Measurements from ENCODE around the gene ALAD. TPM values are rescaled to one million over a fixed set of nuclear protein-coding genes. Genes with fewer than 3 reads are reported as not detected.
"Not testable (repeated sequence)": the region's sequence is repeated elsewhere in the genome, so short reads cannot be mapped to it uniquely, and the experiment has no call there.

The ALAD gene
- total RNA-seq, 2 donors from 2014 or later: 19.3 to 21.8 TPM

DNA sequence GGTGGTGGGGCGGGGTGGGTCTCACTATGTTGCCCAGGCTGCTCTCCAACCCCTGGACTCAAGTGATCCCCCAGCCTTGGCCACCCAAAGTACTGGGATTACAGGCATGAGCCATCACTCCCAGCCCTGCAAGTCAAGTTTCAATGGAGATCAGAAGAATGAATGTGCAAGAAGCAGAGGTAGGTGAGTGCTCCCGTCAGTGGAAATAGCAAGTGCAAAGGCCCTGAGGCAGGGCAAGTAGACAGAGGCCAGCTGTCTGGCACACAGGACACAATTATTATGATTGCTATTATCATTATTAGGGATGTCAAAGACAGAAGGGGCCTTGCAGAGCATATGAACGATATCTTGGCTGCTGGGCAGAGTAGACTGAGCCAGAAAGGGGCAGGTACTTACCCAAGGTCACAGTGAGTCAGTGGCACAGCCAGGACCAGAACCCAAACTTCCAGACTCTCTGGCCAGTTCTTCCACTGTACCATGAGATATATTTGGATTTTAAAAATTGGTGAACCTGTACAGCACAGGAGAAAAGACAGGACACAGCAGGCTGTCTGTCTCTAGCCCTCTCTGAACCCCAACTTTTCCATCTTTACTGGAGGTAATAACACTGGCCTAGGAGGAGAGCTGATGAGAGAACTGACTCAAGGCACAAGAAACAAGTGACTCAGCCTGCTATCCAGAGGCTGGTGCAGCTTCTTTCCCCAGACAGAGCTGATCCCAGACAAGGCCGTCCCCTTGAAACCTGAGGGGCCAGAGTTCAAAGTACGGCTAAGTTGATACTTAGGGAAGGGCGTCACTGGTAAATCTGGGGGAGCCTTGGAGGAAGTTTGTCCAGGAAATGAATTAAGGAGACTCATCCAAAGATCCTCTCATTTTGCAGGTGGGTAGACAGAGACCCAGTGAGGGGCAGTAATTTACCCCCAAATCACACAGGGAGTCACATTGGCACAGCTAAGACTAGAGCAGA is 25.7 kb downstream of the ALAD start:
- peaks cover 13% of the 10 kb centered on the region for H3K4me1 Mint-ChIP-seq
- no peaks in the 10 kb centered on the region for H3K27me3 Mint-ChIP-seq
- no peak for DNase-seq
- H3K36me3 Mint-ChIP-seq (ENCODE audit: low read depth): peaks cover 2% of the 10 kb centered on the region
- H3K27ac Mint-ChIP-seq: peak overlapping the region; percentile 87
- peak overlapping the region; percentile 89 for H3K4me3 Mint-ChIP-seq
- no peak for ATAC-seq
- H3K9me3 ChIP-seq (ENCODE audit: control insufficient read depth, low read length, poor library complexity, severe bottlenecking): no peaks in the 10 kb centered on the region

DNA sequence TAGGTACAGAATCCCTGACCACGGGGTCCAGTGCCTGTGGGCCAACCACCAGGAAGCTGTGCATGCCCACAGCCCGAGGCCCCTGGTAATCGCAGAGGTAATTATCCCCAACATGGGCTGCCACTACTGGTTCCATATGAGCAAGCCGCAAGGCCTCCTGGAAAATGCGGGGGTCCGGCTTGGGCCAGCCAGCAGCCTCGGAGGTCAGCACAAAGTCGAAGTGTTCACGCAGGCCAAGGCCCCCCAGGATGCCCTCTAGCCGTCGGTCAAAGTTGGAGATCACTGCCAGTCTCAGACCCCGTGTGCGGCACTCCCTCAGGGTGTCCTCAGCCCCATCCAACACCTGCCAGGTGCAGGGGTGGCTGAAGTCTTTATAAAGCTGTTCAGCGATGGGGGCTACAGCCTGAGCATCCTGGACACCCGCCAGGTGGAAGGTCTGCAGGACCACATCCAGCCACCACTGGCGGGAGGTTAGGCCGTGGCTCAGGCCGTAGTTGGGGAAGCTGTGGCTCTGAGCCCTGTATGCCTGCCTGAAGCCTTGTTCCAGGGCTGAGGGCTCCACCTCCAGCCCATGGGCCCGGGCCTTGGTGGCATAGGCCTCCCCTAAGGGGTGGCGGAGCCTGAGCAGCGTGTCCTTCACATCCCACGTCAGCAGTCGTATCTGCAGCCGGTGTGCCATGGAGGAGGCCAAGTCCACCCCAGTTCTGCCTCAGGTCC is 27.2 kb downstream of the ALAD start:
- no peaks in the 10 kb centered on the region for H3K9me3 ChIP-seq (ENCODE audit: control insufficient read depth, low read length, poor library complexity, severe bottlenecking)
- Mint-ChIP-seq H3K27ac (no peak overlapping the region), H3K27me3 (no peaks in the 10 kb centered on the region), H3K4me1 (peaks cover 13% of the 10 kb centered on the region), H3K4me3 (no peak overlapping the region), H3K36me3 (ENCODE audit: low read depth) (peaks cover 2% of the 10 kb centered on the region)
- ATAC-seq: no peak
- no peak for DNase-seq

DNA sequence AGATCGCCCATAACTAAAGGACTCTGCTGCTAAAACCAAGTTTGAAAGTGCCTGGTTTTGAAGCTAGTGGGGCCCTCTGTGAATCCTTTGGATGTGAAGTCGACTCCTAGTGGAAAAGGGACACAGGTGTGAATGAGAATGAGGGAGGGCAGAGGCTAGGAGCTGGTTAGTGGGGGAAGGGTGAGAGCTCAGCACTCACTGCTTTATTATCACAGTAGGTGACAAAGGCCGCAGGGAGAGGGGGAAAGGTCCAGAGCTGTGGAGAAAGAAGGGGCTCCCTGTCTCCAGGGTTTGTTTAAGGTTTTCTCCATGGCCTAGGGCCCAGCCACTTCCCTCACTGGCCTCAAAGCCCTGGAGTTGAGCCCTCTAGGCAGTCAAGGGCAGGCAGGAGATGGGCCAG is 27.8 kb downstream of the ALAD start:
- H3K4me1 Mint-ChIP-seq: peaks cover 15% of the 10 kb centered on the region
- no peaks in the 10 kb centered on the region for H3K9me3 ChIP-seq (ENCODE audit: control insufficient read depth, low read length, poor library complexity, severe bottlenecking)
- H3K36me3 Mint-ChIP-seq (ENCODE audit: low read depth): peaks cover 2% of the 10 kb centered on the region
- no peak overlapping the region for H3K4me3 Mint-ChIP-seq
- no peak overlapping the region for H3K27ac Mint-ChIP-seq
- ATAC-seq (no peak), DNase-seq (no peak)
- no peaks in the 10 kb centered on the region for H3K27me3 Mint-ChIP-seq

- H3K9me3 ChIP-seq (ENCODE audit: control insufficient read depth, low read length, poor library complexity, severe bottlenecking): no peaks in the 10 kb centered on the region
- DNase-seq (no peak), ATAC-seq (no peak)
- peaks cover 15% of the 10 kb centered on the region for H3K4me1 Mint-ChIP-seq
- peaks cover 2% of the 10 kb centered on the region for H3K36me3 Mint-ChIP-seq (ENCODE audit: low read depth)
- no peak overlapping the region for H3K27ac Mint-ChIP-seq
- no peaks in the 10 kb centered on the region for H3K27me3 Mint-ChIP-seq
- H3K4me3 Mint-ChIP-seq: no peak overlapping the region
Measured at GRCh38 chr9:113372059-113372458, 29.0 kb downstream of the ALAD start.

- Mint-ChIP-seq H3K36me3 (ENCODE audit: low read depth) (peaks cover 2% of the 10 kb centered on the region), H3K27ac (no peak overlapping the region), H3K27me3 (no peaks in the 10 kb centered on the region), H3K4me1 (peaks cover 15% of the 10 kb centered on the region), H3K4me3 (no peak overlapping the region)
- ATAC-seq: no peak
- no peaks in the 10 kb centered on the region for H3K9me3 ChIP-seq (ENCODE audit: control insufficient read depth, low read length, poor library complexity, severe bottlenecking)
- DNase-seq: no peak
Measured at GRCh38 chr9:113370806-113371325, 30.2 kb downstream of the ALAD start.

DNA sequence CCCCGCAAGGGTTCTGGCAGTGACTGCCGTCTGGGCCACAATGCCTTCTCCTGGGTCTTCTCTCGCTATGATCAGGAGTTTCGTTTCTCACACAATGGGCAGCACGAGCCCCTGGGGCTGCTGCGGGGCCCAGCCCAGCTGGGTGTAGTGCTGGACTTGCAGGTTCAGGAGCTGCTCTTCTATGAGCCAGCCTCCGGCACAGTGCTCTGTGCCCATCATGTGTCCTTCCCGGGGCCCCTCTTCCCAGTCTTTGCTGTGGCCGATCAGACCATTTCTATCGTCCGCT is 31.3 kb downstream of the ALAD start:
- no peak for ATAC-seq
- no peaks in the 10 kb centered on the region for H3K9me3 ChIP-seq (ENCODE audit: control insufficient read depth, low read length, poor library complexity, severe bottlenecking)
- Mint-ChIP-seq H3K4me1 (peaks cover 6% of the 10 kb centered on the region), H3K36me3 (ENCODE audit: low read depth) (peaks cover 2% of the 10 kb centered on the region), H3K27me3 (no peaks in the 10 kb centered on the region), H3K4me3 (no peak overlapping the region), H3K27ac (no peak overlapping the region)
- DNase-seq: no peak

- Mint-ChIP-seq H3K27ac (no peak overlapping the region), H3K27me3 (no peaks in the 10 kb centered on the region)
- DNase-seq: no peak
Measured at GRCh38 chr9:113368982-113369854, 31.9 kb downstream of the ALAD start.

DNA sequence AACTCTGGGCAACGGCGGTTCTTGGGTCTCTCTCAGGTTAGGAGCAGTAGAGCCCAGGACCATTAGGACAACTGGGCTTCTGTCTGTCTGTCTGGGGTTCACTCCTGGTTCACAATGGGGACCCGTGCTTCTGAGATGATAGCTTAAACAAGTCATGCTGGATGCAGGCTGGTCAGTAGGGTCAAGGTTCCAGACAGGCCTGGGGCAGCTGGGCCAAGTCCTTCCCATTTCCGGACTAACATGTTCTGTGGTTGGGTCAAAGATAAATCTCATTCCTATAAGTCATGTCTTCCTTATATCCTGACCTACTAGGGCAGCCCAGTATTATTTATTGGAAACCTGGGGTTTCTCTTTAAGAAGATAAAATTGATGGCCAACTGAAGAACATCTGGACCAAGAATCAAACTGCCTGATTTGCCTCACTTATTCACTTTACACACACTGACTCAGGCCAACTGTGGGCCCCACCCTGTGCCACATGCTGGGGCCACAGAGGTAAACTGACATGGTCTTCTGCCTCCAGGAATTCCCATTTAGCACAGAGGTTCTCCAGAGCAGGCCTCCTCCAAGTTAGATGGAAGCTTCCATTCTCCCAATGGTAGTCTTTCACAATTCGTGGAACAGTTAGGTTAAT is 32.6 kb downstream of the ALAD start:
- H3K4me1 Mint-ChIP-seq: peaks cover 4% of the 10 kb centered on the region
- no peak for DNase-seq
- H3K9me3 ChIP-seq (ENCODE audit: control insufficient read depth, low read length, poor library complexity, severe bottlenecking): no peaks in the 10 kb centered on the region
- no peak overlapping the region for H3K4me3 Mint-ChIP-seq
- no peak overlapping the region for H3K27ac Mint-ChIP-seq
- H3K27me3 Mint-ChIP-seq: no peaks in the 10 kb centered on the region
- peaks cover 2% of the 10 kb centered on the region for H3K36me3 Mint-ChIP-seq (ENCODE audit: low read depth)
- no peak for ATAC-seq

More at GRCh38 chr9:113368982-113369854, 31.9 kb downstream of the ALAD start:
- H3K4me1 Mint-ChIP-seq: peaks cover 4% of the 10 kb centered on the region
- peaks cover 2% of the 10 kb centered on the region for H3K36me3 Mint-ChIP-seq (ENCODE audit: low read depth)
- no peaks in the 10 kb centered on the region for H3K9me3 ChIP-seq (ENCODE audit: control insufficient read depth, low read length, poor library complexity, severe bottlenecking)
- ATAC-seq: no peak
- no peak overlapping the region for H3K4me3 Mint-ChIP-seq

DNA sequence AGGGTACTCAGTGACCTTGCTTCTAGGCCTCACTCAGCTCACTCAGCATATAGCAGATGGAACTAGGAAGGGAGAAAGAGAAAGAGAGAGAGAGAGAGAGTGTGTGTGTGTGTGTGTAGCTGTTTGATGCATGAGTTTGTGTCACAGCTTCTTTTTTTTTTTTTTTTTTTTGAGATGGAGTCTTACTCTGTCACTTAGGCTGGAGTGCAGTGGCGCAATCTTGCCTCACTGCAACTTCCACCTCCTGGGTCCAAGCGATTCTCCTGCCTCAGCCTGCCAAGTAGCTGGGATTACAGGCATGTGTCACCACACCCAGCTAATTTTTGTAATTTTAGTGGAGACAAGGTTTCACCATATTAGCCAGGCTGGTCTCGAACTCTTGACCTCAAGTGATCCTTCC is 35.4 kb downstream of the ALAD start:
- H3K9me3 ChIP-seq (ENCODE audit: control insufficient read depth, low read length, poor library complexity, severe bottlenecking); H3K4me1 Mint-ChIP-seq; H3K4me3 Mint-ChIP-seq; DNase-seq; H3K27ac Mint-ChIP-seq; H3K36me3 Mint-ChIP-seq (ENCODE audit: low read depth); H3K27me3 Mint-ChIP-seq; ATAC-seq: not testable (repeated sequence)

DNA sequence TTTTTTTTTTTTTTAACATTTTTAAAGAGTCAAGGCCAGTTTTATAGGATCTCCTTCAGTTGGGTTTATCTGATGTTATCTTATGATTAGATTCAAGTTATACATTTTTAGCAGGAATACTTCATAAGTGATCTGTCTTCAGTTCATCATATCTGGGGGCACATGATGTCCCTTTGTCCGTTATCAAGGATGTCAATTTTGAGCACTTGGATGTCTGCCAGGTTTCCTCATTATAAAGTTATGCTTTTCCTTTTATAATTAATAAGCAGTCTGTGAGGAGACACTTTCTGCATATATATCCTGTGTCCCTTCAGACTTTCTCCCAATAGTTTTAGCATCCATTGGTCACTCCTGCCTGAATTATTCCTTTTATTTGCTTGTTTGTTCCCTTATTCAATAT is 36.1 kb downstream of the ALAD start:
- DNase-seq: no peak
- peaks cover 10% of the 10 kb centered on the region for H3K4me1 Mint-ChIP-seq
- H3K4me3 Mint-ChIP-seq: no peak overlapping the region
- no peaks in the 10 kb centered on the region for H3K9me3 ChIP-seq (ENCODE audit: control insufficient read depth, low read length, poor library complexity, severe bottlenecking)
- no peak overlapping the region for H3K27ac Mint-ChIP-seq
- H3K27me3 Mint-ChIP-seq: peaks cover 9% of the 10 kb centered on the region
- no peak for ATAC-seq
- H3K36me3 Mint-ChIP-seq (ENCODE audit: low read depth): peaks cover 2% of the 10 kb centered on the region

GRCh38 chr9:113363336-113363735 is 37.7 kb downstream of the ALAD start:
- no peak for ATAC-seq
- DNase-seq: no peak
- Mint-ChIP-seq H3K27ac (no peak overlapping the region), H3K27me3 (peaks cover 14% of the 10 kb centered on the region), H3K36me3 (ENCODE audit: low read depth) (peaks cover 2% of the 10 kb centered on the region), H3K4me1 (peaks cover 8% of the 10 kb centered on the region), H3K4me3 (no peak overlapping the region)
- no peaks in the 10 kb centered on the region for H3K9me3 ChIP-seq (ENCODE audit: control insufficient read depth, low read length, poor library complexity, severe bottlenecking)

DNA sequence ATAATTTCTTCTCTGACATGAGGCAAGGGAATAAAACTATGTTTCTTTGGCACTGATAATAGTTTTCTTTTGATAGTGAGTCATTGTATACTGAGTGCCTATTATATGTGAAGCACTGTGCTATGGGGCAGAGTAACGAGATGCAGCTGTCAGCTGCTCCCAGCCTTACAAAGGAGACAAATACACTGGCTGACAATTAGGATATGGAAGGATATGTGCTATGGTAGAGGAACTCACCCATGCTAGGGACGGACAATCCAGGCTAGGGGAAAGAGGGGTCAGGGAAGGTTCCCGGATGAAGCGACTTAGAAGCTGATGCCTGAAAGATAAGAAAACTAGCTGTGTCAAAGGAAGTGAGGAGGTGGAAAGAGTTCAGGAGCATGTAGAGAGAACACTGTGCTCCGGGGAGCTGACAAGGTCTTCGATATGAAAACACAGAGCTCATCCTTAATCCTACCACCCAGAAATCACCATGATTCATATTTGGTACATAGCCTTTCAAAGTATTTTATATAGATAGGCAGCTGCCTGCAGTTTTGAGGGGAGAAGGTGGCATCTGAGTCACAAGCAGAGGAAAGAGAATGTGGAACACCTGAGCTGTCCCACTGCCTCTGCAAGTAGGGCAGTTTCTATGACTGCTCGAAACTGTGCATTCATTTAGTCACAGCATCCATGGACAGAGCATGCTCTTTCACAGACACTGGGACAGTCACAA is 39.6 kb downstream of the ALAD start:
- Mint-ChIP-seq H3K4me3 (no peak overlapping the region), H3K27ac (peak overlapping the region; percentile 29), H3K27me3 (peaks cover 20% of the 10 kb centered on the region)

More for the DNA sequence above, 39.6 kb downstream of the ALAD start:
- no peak for ATAC-seq
- Mint-ChIP-seq H3K36me3 (ENCODE audit: low read depth) (peaks cover 2% of the 10 kb centered on the region), H3K4me1 (peaks cover 10% of the 10 kb centered on the region)
- DNase-seq: no peak
- no peaks in the 10 kb centered on the region for H3K9me3 ChIP-seq (ENCODE audit: control insufficient read depth, low read length, poor library complexity, severe bottlenecking)
